GM21737 (cell line): Measurements from ENCODE around the gene CCND2.

ENCODE experiments used
- ATAC-seq: cut with Tn5 transposase; IDR thresholded peaks from one replicate; pipeline ENCODE4 v1.9.1; 2021; ENCODE audit warnings: mild to moderate bottlenecking, moderate library complexity; ENCODE audit not compliant: unreplicated experiment

Gene CCND2

DNA sequence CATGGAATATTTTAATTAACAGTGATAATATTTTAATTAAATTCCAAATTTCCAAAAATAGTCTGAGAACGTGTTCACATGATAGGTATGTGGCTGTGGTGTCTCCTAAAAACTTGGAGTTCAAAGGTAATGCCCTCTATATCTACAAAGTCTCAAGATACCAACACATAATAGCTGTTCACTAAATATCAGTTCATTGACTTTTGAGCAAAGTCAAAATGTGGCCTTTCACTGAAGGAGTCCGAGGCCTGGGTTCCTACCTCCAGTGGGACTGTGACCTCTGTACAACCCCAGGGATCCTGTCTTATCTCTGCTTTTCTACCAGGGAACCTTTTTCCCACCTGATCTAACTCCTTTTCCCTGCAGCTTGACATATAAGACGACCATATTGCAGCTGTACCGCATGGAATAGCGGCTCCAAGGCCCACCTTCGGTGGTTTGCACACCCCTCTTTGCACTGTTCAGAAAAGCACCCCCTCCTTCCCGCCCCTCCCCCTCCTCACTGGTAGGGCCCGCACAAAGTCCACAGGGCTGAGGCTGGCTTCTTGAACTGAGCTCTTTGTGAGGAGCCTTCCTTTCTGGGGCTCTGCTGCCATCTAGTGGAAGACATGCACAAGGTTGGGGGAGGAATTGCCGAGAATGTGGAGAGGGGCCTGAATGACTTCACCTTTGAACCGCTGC, 3.1 kb downstream of the CCND2 start:
- no peak for ATAC-seq

DNA sequence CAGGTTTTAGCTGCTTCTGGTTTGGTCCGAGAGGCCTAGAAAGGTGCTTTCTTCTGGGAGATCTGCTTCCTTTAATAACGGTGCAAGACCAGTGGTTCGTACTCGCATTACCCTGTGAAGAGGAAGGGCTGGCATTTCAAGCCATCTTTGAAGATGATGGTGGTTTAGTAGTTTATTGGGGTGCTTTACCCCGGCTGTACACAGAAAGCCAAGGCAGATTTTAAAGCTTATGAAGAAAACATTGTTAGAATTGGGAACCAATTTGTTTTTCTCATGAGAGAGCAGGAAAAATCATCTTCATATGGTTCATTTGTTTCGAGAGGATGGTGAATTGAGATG, 3.6 kb downstream of the CCND2 start:
- no peak for ATAC-seq

DNA sequence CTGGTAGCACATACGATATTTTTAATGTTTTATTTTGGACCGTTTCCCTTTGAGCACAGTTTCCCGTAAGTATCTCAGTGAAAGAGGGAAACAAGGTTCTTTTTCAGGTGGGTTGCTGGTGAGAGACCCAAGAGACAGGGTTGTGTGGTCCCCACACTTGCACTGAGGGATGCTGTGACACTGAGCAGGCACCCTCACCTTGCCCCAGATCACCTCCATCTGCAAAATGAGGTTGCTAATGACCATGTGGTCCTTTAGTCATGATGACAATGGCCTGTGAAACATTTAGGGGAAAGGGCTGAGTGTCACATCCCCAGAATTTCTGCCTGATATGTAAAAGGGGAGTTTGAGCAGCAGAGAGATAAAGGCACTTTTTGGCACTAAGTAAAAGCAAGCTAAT, 4.3 kb downstream of the CCND2 start:
- ATAC-seq, result no peak

DNA sequence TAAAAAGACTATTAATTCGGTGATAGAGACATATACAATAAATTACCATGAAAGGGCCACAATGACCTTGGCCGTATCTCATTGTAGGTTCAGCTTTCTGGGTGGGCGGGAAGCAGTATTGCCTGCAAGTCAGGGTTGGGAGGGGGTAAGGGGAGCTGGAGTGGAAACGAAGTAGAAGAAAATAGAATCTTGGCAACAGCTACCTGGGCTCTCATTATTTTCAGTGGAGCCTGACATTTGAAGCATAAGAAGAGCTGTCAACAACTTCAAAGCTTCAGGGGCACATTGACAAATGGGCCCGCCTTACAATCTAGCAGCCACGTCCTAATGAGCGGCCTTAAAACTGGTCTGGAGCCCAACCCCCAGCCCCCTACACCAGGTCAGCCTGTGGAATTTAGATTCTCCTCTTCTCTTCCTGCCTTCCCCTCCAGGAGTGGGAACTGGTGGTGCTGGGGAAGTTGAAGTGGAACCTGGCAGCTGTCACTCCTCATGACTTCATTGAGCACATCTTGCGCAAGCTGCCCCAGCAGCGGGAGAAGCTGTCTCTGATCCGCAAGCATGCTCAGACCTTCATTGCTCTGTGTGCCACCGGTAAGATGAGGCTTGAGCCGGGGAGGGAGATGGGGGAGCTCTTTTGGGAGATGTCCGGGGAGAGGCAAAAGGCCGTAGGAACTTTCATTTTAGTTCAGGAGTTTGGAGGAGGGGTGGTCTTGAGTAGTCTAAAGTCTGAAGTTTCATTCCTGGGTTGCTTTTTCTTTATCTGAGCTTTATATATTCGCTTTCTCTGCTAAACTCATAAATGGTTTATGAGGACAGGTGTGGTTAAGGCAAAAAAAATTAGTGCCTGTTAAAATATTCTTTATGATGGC, 5.0 kb downstream of the CCND2 start:
- ATAC-seq, result no peak

DNA sequence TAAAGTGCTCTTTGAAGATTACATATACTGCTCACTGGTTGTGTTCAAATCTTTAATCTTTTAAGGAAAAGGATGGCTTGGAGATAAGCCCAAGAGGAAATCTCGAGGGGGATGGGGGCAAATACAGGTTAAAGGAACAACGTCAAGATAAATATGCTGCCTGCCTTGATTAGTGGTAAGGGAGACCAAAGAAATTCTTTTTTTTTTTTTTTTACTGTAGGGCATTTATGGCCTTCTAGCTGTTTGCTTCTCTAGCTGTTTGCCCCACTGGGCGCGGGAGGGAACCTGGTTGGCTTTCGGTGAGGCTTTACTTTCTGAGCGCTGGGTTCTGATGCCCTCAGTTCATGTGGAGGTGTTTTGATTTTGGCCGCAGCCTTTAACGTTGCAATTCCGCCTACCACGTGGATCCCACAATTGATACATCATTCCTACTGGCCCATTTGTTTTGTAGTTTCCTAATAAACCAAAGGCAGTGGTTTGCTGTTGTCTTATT, 5.7 kb downstream of the CCND2 start:
- ATAC-seq, result no peak

DNA sequence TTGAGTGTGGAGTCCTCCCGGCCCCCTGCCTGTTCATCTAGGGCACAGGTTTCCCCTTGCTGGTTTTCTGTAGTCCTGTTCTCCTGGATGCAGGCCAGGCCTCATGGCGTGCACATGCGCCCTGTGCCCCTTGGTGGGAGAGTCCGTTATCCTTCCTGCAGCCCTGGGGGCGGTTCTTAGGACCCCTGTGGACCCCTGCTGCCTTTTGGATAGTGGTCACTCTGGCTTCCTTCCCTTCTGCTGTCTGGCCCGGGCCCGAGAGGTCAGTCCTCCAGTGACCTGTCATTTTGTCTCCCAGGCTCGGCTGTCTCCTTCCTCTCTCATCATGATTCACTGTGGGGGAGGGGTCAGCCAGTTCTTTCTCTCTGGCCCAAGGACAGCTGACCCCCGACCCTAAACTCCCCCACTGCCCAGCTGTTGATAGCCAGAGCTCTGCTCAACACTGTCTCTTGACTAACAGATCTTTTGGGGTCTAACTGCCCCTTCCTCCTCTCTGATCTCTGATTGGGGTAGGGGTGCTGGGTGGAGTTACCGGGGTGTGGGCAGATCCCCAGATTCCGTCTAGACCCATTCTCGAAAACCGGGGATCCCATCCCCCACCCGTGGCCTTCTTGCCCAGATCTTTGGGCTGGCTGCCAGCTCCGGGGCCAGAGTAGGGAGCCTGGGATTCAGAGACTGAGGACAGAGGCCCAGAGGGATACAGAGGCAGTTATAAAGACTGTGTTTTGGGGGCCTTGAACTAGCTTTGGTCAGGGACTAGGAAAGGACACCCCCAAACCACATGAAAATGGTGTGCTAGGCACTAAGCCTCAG, 7.0 kb downstream of the CCND2 start:
- ATAC-seq, result no peak

DNA sequence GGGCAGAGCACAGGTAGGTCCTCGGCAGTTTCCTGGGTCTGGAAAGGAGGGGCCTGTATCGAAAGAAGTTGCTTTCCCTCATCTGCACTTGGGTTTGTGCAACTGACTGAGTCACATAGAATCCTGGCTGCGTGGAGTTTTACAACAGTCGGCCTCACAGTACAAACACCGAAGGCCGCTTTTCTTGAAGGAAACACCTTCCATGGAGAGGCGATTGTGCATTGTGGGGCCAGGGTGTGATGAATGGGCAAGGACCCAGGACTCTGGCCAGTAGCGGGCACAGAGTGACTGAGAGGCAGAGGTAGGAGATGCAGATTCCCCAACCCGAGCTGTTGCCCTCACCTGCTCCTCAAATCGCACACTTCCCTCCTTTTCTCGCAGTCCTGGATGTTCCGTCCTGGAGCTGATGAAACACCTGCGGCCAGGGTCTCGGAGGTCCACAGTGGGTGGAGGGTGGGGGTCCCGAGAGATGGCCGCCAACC, 7.7 kb downstream of the CCND2 start:
- ATAC-seq, result no peak

DNA sequence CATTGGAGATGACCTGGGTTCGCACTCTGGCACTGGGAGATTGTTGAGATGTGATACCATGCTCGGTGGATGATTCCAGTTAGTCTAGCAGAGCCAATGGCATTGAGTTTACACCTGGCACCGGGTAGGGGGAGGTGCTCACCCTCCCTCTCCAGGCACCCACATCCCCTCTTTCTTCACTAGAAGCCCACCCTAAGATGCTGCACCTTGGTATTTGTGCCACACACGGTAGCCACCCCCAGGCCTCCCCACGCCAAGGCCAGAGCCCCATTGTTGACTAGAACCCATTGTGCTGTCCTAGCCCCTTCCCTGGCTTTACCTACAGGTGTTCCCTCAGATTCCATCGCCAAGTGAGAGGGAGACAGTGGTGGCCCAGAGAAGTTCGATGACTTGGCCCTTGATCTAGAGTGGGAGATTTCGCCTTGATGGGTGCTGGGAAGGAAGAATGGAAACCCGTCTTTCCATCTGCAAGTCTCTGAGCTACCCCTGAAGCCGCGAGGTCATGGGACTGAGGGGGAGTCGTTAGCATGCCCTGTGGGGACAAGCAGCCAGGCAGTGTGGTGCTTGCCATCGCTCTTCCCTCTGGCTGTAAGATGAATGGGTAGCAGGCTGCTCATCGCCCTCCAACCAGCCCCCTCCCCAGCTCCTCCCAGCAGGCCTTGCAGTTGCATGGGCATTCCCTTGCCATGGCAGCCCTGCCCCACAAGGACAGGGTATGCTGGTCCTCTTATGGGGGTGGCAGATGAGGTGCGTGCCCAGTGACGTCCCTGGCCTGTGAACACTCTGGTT, 8.7 kb downstream of the CCND2 start:
- no peak for ATAC-seq

DNA sequence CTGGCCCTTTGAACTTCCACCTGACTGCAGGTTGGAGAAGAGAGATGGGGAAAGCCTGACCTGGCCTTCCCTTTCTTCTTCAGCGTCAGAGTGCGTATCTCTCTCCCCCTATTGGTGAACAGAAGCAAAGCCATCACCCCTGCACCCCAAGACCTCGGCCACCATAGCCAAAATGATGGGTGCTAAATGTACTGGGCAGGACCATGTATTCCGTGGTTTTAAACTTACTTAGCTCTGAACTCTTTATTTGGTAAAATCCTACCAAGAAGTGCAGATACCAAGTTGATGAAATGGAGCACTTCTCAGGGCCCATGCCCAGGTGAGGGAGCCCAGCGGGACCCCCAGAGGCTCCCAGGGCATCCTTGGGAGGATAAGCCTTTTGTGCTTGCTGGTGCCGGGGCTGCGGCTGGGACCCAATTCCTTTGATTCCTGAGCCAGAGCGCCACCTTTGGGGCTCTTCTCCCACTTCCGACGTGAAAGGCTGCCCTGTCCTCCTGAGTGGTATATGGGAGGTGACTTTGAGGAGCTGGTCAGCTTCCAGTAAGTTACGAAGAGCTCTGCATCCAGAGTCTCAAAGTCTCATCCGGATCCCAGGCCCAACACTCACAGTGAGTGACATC, 9.4 kb downstream of the CCND2 start:
- ATAC-seq, result no peak

DNA sequence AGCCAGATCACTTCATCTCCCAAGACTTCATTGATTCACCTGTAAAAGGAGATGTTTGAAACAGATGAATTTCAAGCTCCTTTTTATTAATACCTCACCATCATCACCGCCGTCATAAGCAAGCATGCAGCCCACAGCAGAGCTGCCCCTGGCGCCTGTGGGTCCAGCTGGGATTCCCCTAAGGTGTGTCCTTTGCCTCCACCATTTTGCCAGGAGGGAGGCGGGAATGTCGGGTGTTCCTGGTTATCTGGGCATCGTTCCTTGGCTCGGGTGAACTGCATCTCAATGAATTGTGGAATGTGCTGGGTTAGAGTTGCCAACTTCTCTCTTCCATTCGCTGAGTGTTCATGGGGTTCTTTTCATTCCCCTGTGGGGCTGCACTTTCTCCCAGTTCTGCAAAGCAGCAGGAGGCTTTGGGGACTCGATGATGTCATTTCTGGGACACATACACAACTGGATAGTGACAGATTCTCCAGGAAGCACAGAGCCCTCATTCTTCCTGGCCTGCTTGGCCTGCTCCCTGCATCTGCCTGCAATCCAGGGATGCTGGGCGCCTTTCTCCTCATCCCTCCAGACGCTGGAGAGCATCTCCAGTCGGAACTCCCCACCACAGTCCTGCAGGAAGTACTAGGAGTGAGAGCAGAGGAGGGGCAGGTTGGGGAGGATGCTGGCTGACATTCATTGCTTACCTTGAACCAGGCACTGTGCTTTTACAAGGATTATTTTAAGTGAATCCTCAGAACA, 10.1 kb downstream of the CCND2 start:
- ATAC-seq, result no peak

DNA sequence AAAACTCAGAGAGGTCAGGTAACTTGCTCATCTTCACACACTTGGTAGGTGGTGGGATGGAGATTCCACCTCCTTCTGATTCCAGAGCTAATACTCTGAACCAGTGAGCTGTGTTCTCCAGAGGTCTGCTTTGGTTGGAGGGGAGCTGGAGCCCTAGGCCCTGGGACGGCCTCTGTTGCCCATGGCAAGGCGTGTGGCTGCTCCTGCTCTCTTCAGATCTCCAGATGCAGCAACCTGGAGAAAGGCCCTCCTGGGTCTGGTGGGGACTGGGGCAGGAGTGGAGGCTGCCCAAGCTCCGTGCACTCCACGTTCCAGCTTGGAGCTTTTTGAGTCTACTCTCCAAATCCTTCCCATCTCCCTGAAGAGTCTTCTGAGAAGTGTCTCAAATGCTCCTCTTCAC, 10.7 kb downstream of the CCND2 start:
- ATAC-seq, result no peak

DNA sequence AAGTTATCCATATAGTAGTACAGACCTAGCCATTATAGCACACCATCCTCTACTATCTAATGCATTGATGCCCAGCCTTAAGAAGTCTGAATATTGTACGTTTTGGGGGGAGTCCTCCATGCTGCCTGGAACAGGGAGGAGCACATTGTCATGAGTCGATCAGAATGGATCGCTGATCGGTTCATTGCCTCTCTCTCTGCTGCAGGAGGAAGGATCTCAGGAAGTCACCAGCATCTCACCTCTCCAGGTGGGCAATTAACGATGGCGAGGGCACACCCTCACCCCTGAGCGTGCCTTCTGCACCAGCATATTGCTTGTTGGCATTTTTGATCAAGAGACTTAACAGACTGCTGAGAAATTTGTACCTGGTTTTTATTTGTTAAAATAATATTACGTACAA, 11.5 kb downstream of the CCND2 start:
- ATAC-seq, result no peak

DNA sequence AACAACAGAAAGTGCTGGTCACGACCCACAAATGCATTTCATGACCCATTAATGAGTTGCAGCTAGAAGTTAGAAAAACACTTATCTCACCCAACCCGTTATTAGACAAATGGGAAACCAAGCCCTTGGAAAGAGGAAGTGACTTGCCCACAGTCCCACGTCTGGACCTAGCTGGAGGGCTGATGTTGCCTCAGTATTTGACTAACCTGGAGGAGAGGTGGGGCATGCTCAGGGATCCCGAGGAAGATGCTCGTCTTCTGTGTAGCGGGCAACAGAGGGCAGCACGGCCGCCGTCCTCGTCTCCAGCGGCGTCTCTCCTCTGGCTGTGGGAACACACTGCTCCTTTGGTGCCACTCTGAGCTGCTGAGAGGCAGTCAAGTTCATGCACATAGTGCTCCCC, 12.7 kb downstream of the CCND2 start:
- ATAC-seq, result no peak

DNA sequence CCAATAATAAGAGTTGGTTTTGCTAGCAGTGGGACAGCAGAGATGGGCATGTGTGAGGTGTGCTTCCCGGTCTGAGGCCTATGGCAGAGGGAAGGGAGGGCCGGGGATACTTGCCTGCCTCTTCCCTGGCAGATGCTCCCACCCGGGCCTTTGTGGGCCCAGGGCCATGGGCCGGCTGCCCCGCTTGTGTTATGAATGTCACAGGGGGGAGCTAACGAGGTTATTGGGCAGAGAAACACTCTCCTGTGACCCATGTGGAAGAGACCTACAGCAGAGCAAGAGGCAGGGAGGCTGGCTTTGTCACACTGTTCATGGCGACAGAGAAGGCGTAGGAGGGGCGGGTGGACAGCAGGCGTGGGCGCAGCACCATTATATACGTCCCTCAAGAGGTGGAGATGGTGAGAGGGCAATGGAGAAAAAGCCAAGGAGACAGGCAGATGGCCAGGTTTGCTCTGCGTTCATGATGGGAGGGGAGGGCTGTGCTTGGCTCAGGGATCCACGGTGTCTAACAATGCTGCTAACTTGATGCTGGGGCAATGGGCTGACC, 13.3 kb downstream of the CCND2 start:
- ATAC-seq, result no peak

DNA sequence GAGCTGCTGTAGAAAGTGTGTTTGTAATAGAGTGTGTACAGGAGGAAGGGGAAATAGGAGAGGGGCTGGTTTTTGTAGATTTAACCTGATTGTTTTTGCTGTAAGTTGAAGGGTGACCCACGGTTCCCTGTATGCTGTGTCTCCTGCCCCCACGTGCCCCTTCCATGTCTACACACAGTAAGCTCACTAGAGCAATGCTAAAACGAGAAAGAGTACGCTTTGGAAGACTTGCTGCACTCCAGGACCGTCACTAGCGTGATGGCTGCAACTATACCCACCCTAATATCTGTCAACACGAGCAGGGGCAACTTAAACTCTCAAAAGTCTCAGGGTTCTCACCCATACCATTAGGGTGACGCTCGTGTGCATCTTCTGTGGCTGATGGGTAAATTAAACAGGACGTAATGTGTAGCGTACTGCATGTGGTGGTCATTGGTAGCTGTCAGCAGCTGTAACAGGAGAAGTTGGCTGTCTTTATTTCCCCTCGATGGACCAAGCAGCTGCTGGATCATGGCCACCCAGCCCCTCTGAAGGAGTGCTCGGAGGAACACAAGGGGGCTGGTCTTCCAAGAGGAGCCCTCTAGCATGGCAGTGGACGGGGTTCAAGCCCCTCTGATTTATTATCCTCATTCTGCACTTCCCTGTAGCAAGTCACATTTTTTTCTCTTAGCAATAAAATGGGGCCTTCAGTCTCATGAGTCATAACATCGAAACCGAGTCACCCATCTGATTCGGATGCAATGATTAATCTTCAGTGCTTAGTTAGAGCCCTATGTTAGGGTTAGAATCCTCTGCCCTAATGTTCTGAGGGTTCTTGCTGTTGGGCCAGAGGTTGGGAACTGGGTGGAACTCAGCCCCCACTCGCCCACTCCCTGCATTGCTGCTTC, 14.0 kb downstream of the CCND2 start:
- no peak for ATAC-seq

DNA sequence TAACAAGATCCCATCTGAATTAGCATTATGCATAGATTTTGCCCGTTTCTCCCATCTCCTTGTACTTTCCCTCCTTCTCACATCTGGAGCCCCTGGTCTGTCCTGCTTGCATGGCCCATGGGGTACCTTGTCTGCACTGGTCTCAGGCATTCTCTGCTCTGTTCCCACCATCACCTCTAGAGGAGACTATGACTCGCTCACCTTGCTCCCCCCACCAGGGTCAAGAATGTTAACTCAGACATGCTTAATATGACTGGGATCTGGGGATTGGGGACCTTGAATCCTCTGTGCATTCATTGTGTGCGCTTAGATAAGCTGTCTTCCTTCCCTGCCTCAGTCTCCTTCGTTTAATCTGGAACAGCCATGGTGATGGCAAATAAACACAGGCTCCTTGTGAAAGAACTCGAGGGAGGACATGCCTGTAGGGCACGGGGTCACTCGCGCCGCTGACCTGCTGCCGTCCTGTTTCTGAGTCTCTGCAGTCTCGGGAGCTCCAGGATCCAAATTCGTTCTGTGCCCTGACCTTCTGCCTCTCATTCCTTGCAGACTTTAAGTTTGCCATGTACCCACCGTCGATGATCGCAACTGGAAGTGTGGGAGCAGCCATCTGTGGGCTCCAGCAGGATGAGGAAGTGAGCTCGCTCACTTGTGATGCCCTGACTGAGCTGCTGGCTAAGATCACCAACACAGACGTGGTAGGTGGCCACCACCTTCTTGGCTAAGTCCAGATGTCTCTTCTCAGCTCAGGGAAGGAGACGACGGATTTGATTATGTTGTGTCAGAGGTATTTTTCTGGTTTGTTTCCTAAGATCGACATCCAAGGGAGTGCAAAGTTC, 15.0 kb downstream of the CCND2 start:
- ATAC-seq, result no peak

DNA sequence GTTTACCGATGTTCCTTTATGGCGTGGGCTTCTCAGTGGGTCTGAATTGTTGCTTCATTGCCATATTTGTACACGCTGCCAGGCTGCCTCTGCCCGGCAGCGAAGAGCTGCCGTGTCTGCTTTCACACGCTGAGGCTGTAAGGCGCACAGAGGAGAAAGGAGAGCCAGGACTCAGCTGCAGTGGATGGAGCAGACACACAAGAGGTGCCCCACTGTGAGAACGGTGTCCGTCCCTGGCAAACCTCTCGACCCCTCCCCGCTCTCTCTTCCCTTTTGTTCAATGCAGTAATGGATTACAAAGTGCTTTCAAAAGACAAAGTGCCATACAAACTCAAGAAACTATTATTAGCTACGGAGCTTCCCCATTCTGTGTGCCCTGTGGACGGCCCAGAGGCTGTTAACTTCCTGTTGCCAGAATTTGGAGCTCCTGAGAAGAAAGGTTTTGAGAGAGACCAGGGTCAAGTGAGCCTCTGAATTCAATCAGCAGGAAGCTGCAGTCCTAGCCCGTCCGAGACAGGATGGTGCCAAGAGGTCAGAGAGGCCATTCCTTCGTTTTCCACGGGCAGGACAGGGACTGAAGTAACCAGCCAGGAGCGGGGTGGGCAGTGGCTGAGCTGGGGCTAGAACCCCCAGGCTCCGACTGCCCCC, 15.8 kb downstream of the CCND2 start:
- ATAC-seq, result no peak
